SK-N-SH treated with all-trans-retinoic acid at 6 μM for 48 hours (cell line): ENCODE data around the gene KLRC4.

Source experiments
- ATAC-seq: fragments of 200-7000 bp; cut with Tn5 transposase; 3 replicates; pipeline ENCODE4 v1.9.1; 2020; ENCODE audit warnings: mild to moderate bottlenecking, moderate library complexity
- ARNTL ChIP-seq: fragments of 450-650 bp; formaldehyde crosslinking; IDR thresholded peaks from 2 replicates; pipeline ENCODE4 v1.5.0; 2020; ENCODE audit warnings: low read depth, mild to moderate bottlenecking, moderate library complexity, borderline replicate concordance
- BACH2 ChIP-seq: fragments of 250-450 bp; sonication (Bioruptor Pico); IDR thresholded peaks from 2 replicates; pipeline ENCODE4 v1.9.0; 2021; ENCODE audit warnings: mild to moderate bottlenecking, borderline replicate concordance
- CSDC2 ChIP-seq: fragments of 250-450 bp; sonication (Bioruptor Pico); IDR thresholded peaks from 2 replicates; pipeline ENCODE4 v1.5.0; 2020; ENCODE audit warnings: mild to moderate bottlenecking, moderate library complexity
- CSRNP3 ChIP-seq: fragments of 250-450 bp; sonication (Bioruptor Pico); IDR thresholded peaks from 2 replicates; pipeline ENCODE4 v1.5.1; 2021; ENCODE audit warnings: mild to moderate bottlenecking, moderate library complexity
- ESRRG ChIP-seq: fragments of 250-450 bp; sonication (Bioruptor Pico); IDR thresholded peaks from 2 replicates; pipeline ENCODE4 v1.6.1; 2021; ENCODE audit warnings: mild to moderate bottlenecking
- GLIS3 ChIP-seq: fragments of 250-450 bp; sonication (Bioruptor Pico); IDR thresholded peaks from 2 replicates; pipeline ENCODE4 v1.5.0; 2020; ENCODE audit warnings: mild to moderate bottlenecking, moderate library complexity
- ISL1 ChIP-seq: fragments of 250-450 bp; sonication (Bioruptor Pico); IDR thresholded peaks from 2 replicates; pipeline ENCODE4 v2.1.2; 2022; ENCODE audit warnings: mild to moderate bottlenecking, moderate library complexity
- OSR1 ChIP-seq: fragments of 250-450 bp; sonication (Bioruptor Pico); IDR thresholded peaks from 2 replicates; pipeline ENCODE4 v1.8.0; 2022; ENCODE audit warnings: moderate library complexity, mild to moderate bottlenecking, inconsistent platforms
- PATZ1 ChIP-seq: fragments of 250-450 bp; sonication (Bioruptor Pico); IDR thresholded peaks from 2 replicates; pipeline ENCODE4 v1.8.0; 2020; ENCODE audit warnings: mild to moderate bottlenecking, moderate library complexity, borderline replicate concordance
- POU6F1 ChIP-seq: fragments of 250-450 bp; sonication (Bioruptor Pico); IDR thresholded peaks from 2 replicates; pipeline ENCODE4 v1.8.0; 2021; ENCODE audit warnings: low read depth, mild to moderate bottlenecking, moderate library complexity, borderline replicate concordance
- PPARA ChIP-seq: fragments of 250-450 bp; sonication (Bioruptor Pico); IDR thresholded peaks from 2 replicates; pipeline ENCODE4 v1.5.0; 2020; ENCODE audit warnings: mild to moderate bottlenecking, borderline replicate concordance
- RARB ChIP-seq: fragments of 250-450 bp; sonication (Bioruptor Pico); IDR thresholded peaks from 2 replicates; pipeline ENCODE4 v1.8.0; 2021; ENCODE audit warnings: mild to moderate bottlenecking, moderate library complexity
- SNAI2 ChIP-seq: fragments of 250-450 bp; sonication (Bioruptor Pico); IDR thresholded peaks from 2 replicates; pipeline ENCODE4 v1.5.0; 2020; ENCODE audit warnings: mild to moderate bottlenecking, moderate library complexity
- TCF4 ChIP-seq: fragments of 250-450 bp; sonication (Bioruptor Pico); IDR thresholded peaks from 2 replicates; pipeline ENCODE4 v1.8.0; 2021; ENCODE audit warnings: mild to moderate bottlenecking, moderate library complexity, borderline replicate concordance
- TOX ChIP-seq: fragments of 250-450 bp; sonication (Bioruptor Pico); IDR thresholded peaks from 2 replicates; pipeline ENCODE4 v1.8.0; 2021; ENCODE audit warnings: mild to moderate bottlenecking, moderate library complexity, borderline replicate concordance
- TSHZ2 ChIP-seq: fragments of 250-450 bp; sonication (Bioruptor Pico); IDR thresholded peaks from 2 replicates; pipeline ENCODE4 v1.5.0; 2020; ENCODE audit warnings: mild to moderate bottlenecking, moderate library complexity
- ZC3H10 ChIP-seq: fragments of 250-450 bp; sonication (Bioruptor Pico); IDR thresholded peaks from 2 replicates; pipeline ENCODE4 v1.5.1; 2021; ENCODE audit warnings: mild to moderate bottlenecking, moderate library complexity
- ZFP30 ChIP-seq: fragments of 450-650 bp; formaldehyde crosslinking; IDR thresholded peaks from 2 replicates; pipeline ENCODE4 v1.5.0; 2022; ENCODE audit warnings: mild to moderate bottlenecking, moderate library complexity
- ZNF70 ChIP-seq: fragments of 450-650 bp; formaldehyde crosslinking; IDR thresholded peaks from 2 replicates; pipeline ENCODE4 v1.5.0; 2020; ENCODE audit warnings: mild to moderate bottlenecking, moderate library complexity
- ZNF8 ChIP-seq: fragments of 450-650 bp; formaldehyde crosslinking; IDR thresholded peaks from 2 replicates; pipeline ENCODE4 v1.5.0; 2020; ENCODE audit warnings: mild to moderate bottlenecking, moderate library complexity

KLRC4 gene

GRCh38 chr12:10362828-10363657 lies 46.5 kb downstream of the KLRC4 start:
- TF ChIP-seq ARNTL (CRISPR knock-in tag) (no peak), GLIS3 (no peak), POU6F1 (CRISPR knock-in tag) (no peak), TCF4 (no peak), ESRRG (no peak), TSHZ2 (CRISPR knock-in tag) (no peak), ISL1 (CRISPR knock-in tag) (no peak), OSR1 (no peak), BACH2 (no peak)
- TF ChIP-seq, all 23 proteins: peak for 0
- no peak for ATAC-seq

GRCh38 chr12:10362325-10362724 lies 47.2 kb downstream of the KLRC4 start:
- ATAC-seq: no peak
- TF ChIP-seq RARB (CRISPR knock-in tag) (no peak), ESRRG (no peak), OSR1 (no peak), ZFP30 (no peak), ZNF8 (no peak), ZC3H10 (CRISPR knock-in tag) (no peak), TOX (CRISPR knock-in tag) (no peak), CSRNP3 (CRISPR knock-in tag) (no peak), POU6F1 (CRISPR knock-in tag) (no peak)
- TF ChIP-seq, all 23 proteins: peak for 0

GRCh38 chr12:10361622-10362021 lies 47.9 kb downstream of the KLRC4 start:
- ATAC-seq: no peak
- no peak for TF ChIP-seq ZNF8
- TF ChIP-seq ZFP30: no peak
- TF ChIP-seq POU6F1 (CRISPR knock-in tag): no peak
- no peak for TF ChIP-seq ZC3H10 (CRISPR knock-in tag)
- TF ChIP-seq CSDC2: no peak
- TF ChIP-seq BACH2: no peak
- no peak for TF ChIP-seq PPARA (CRISPR knock-in tag)
- no peak for TF ChIP-seq ISL1 (CRISPR knock-in tag)
- TF ChIP-seq TOX (CRISPR knock-in tag): no peak
- TF ChIP-seq CSRNP3 (CRISPR knock-in tag): no peak
- TF ChIP-seq GLIS3: no peak
- TF ChIP-seq ARNTL (CRISPR knock-in tag): no peak
- TF ChIP-seq SNAI2 (CRISPR knock-in tag): no peak
- TF ChIP-seq ZNF70 (CRISPR knock-in tag): no peak
- TF ChIP-seq ESRRG: no peak
- no peak for TF ChIP-seq PATZ1 (CRISPR knock-in tag)
- TF ChIP-seq TSHZ2 (CRISPR knock-in tag): no peak
